ENCODE data around the gene TXNIP.

TXNIP gene

DNA sequence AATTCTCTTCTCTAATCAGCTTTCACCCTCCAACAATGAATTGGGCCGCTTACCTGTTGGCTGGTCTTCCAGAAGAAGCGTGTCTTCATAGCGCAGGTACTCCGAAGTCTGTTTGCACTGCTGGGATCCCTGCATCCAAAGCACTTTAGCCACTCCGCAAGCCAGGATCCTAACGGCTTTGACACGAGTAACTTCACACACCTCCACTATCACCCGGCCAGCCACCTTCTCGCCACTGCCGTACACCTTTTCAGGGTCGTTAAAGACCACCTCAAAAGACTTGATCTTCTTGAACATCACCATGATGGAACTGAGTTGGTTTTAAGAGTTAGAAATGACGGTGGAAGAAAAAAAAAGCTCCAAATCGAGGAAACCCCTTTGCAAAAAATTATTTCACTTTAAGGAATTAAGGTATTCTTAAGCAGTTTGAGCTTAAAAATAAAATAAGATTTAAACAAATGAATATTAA is 381 bp downstream of the TXNIP start:
- no peak for DNase-seq (ENCODE audit: low spot score)
- TF ChIP-seq, protein P1, sequence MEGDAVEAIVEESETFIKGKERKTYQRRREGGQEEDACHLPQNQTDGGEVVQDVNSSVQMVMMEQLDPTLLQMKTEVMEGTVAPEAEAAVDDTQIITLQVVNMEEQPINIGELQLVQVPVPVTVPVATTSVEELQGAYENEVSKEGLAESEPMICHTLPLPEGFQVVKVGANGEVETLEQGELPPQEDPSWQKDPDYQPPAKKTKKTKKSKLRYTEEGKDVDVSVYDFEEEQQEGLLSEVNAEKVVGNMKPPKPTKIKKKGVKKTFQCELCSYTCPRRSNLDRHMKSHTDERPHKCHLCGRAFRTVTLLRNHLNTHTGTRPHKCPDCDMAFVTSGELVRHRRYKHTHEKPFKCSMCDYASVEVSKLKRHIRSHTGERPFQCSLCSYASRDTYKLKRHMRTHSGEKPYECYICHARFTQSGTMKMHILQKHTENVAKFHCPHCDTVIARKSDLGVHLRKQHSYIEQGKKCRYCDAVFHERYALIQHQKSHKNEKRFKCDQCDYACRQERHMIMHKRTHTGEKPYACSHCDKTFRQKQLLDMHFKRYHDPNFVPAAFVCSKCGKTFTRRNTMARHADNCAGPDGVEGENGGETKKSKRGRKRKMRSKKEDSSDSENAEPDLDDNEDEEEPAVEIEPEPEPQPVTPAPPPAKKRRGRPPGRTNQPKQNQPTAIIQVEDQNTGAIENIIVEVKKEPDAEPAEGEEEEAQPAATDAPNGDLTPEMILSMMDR (IDR thresholded peaks at IDR 0.05; ENCODE audit: extremely low read depth, insufficient read depth, missing control alignments): no peak
- in situ Hi-C loops (cut with MboI; ENCODE audit: low pct_unique_long_range_greater_than_20kb, low sequenced_read_pairs, unreplicated experiment): no loop called here

DNA sequence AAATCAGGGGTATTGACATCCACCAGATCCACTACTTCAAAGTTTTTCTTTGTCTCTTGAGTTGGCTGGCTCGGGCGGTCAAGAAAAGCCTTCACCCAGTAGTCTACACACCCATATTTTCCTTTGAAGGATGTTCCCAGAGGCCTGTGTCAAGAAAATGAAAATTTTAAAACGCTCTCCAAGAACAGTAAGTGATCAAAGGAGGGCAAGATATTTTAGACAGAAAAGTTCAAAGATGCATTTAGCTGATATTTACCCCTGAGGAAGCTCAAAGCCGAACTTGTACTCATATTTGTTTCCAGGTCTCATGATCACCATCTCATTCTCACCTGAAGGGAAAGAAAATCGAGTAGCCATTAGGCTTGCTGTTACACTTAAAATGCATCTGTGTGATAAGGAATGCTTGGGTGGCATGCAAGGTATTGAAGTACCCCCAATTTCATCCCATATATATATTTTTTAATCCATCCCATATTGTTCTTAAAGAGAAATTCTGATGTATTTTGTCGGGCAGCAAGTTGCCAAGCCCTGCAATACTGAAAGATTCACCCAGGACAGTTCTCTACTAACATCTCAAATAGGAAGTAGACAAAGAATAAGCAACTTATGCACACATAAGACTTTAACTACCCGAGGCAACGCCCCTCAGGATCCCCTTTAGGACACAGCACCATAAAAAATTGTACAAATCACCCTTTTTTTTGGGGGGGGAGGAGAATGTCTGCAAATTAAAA is 1.1 kb downstream of the TXNIP start:
- TF ChIP-seq, protein P1 (IDR thresholded peaks at IDR 0.05; ENCODE audit: extremely low read depth, insufficient read depth, missing control alignments): no peak
- in situ Hi-C loops (cut with MboI; ENCODE audit: low pct_unique_long_range_greater_than_20kb, low sequenced_read_pairs, unreplicated experiment): no loop called here
- no peak for DNase-seq (ENCODE audit: low spot score)

DNA sequence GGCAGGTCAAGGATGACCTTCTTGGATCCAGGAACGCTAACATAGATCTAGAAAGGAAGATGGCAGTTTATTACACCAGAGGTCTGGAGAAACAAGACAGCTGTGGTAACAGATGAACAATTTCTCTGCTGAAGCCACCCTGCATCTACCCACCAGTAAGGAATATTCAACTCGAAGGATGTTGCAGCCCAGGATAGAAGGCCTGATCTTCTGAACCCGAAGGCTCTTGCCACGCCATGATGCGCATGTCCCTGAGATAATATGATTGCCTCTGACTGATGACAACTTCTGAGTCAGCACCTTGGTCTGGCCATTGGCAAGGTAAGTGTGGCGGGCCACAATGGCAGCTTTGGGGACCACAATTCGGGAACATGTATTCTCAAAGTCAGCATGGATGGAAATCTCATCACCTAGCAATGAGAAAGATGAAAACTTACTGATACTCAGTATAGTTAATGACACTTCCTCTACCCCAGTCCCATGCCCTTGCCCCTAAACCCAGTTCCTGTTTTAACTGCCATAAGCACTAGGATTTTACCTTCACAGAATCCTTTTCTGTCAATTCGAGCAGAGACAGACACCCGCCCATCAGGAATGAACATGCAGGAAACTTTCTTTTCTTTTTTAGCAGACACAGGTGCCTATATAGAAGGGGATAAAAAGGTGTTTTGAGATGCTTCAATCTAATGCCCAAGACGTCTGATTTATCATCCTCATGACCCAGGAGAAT is 1.8 kb downstream of the TXNIP start:
- TF ChIP-seq, protein P1 (IDR thresholded peaks at IDR 0.05; ENCODE audit: extremely low read depth, insufficient read depth, missing control alignments): no peak
- in situ Hi-C loops (cut with MboI; ENCODE audit: low pct_unique_long_range_greater_than_20kb, low sequenced_read_pairs, unreplicated experiment): no loop called here
- DNase-seq (ENCODE audit: low spot score): no peak

DNA sequence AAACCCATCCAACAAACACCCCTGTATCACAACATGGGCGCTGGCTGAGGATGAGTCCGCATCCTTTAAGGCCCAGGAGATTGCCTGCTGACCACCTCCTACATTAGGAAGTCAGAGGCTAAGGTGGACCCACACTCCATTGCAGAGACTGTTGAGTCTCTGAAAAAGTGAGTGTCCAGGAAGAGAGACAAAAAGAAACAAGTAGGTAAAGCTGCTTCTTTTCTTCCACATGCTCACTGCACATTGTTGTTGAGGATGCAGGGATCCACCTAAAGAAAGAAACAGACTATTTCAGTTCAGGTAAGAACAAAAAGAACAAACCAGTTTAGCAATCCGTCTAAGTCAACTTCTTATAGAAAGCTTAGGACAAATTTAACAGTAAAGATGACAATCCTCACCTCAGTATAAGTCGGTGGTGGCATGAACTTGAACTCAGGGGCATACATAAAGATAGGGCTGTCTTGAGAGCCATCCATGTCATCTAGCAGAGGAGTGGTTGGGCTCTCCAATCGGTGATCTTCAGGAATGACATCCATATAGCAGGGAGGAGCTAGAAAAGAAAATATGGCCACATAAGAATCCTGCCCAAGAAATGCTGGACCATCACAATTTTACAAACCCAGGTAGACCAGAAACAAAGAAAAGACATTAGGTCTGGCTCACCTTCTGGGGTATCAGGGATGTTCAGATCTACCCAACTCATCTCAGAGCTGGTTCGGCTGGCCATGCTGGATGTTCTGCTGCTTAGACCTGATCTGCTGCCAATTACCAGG is 2.6 kb downstream of the TXNIP start:
- in situ Hi-C loops (cut with MboI; ENCODE audit: low pct_unique_long_range_greater_than_20kb, low sequenced_read_pairs, unreplicated experiment): no loop called here
- no peak for DNase-seq (ENCODE audit: low spot score)
- TF ChIP-seq, protein P1 (IDR thresholded peaks at IDR 0.05; ENCODE audit: extremely low read depth, insufficient read depth, missing control alignments): no peak

DNA sequence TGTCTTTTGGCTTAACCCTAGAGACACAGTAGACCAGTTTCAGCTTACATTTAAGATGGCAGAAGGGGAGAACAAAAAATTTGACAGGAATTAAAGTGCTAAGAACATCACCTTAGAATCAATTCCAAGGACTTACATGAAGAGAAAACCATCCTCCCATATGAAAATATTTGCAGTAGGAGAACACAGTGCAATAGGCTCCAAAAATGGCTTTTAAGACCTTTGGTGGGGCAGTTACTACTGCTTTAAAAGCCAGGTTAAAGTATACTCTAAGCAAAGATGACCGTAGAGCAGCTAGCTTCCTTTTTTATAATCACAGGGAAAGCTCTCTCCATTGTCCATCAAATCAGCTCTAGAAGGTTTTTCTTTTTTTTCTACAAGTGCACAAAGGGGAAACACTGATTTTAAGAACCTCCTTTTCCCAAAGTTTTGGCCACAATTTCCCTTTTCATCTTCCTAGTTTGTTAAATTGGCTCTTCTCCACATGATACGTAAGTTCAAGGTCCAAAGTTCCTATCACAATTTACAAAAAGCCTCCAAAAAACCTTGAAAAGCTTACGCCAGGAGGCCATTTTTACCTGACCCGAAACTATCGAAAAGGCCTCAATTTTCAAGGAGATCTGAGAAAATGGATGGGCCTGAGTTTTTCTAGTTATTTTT is 3.3 kb downstream of the TXNIP start:
- in situ Hi-C loops (cut with MboI; ENCODE audit: low pct_unique_long_range_greater_than_20kb, low sequenced_read_pairs, unreplicated experiment): no loop called here
- TF ChIP-seq, protein P1 (IDR thresholded peaks at IDR 0.05; ENCODE audit: extremely low read depth, insufficient read depth, missing control alignments): no peak
- DNase-seq (ENCODE audit: low spot score): no peak

DNA sequence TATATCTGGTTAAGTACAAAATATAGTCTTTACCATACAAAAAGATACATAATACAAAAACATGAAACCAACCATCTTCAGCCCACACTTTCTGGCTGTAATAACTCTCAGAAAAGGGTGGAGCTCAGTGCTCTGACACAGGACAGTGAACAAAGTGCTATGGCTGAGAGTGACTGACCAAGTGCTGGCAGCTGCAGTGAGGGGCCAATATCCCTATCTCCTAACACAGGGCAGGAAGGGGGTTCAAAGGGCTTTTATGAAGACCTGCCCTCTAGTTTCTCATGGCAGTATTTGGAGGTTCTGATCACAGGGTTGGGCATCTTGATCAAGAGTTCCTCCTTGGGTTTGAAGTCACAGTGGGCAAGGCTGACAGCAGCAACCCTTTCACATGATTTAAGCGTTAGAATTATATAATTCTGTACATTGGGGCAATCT is 3.9 kb downstream of the TXNIP start:
- in situ Hi-C loops (cut with MboI; ENCODE audit: low pct_unique_long_range_greater_than_20kb, low sequenced_read_pairs, unreplicated experiment): no loop called here
- DNase-seq (ENCODE audit: low spot score): no peak
- TF ChIP-seq, protein P1 (IDR thresholded peaks at IDR 0.05; ENCODE audit: extremely low read depth, insufficient read depth, missing control alignments): no peak
